ENCODE data around the gene CALML5. TPM values are rescaled to one million over a fixed set of nuclear protein-coding genes. Genes with fewer than 3 reads are reported as not detected.

CALML5 gene
- total RNA-seq, 1 experiment from 2014 or later = not detected

DNA sequence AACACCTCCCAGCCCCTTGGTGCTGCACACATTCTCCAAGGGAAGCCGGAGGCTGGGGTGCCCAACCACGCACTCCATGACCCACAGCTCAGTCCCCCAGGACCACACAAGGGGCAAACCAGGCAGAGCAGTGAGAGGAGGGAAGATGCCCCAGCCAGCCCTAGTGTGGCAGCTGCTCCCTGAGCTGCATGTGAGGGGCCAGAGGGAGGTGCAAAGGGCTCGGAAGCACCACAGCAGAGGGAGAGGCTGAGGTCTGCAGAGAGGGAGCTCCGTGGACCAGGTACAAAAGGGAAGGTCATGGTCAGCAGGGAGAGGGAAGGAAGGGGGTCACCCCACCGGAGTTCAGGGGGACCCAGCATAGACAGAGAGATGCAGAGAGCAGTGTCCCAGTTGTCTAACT is 1.5 kb upstream of the CALML5 start:
- no peak for DNase-seq (ENCODE audit: low spot score)

DNA sequence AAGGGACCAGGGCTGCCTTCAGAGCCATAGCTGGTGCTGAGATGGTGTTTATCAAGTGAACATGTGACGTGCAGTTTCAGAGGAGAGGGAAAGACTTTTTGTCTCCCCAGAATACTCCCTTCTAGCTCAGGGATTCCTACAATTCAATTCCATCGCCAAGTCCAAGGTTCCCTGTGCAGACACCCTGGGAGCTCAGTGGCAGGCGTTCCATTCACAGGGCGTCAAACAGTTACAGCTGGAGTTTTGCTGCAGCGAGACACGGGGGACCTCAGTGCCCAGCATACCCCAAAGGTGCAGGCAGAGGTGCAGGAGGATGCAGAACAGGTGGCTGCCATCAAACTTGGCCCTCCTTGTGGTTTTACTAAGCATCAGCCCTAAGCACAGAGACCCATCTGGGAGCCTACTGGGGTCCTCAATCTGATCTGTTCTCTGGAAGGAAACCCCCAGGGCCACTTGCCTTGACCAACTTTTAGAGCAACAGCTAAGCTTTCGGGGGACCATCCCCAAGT is 846 bp upstream of the CALML5 start:
- DNase-seq (ENCODE audit: low spot score) = no peak

DNA sequence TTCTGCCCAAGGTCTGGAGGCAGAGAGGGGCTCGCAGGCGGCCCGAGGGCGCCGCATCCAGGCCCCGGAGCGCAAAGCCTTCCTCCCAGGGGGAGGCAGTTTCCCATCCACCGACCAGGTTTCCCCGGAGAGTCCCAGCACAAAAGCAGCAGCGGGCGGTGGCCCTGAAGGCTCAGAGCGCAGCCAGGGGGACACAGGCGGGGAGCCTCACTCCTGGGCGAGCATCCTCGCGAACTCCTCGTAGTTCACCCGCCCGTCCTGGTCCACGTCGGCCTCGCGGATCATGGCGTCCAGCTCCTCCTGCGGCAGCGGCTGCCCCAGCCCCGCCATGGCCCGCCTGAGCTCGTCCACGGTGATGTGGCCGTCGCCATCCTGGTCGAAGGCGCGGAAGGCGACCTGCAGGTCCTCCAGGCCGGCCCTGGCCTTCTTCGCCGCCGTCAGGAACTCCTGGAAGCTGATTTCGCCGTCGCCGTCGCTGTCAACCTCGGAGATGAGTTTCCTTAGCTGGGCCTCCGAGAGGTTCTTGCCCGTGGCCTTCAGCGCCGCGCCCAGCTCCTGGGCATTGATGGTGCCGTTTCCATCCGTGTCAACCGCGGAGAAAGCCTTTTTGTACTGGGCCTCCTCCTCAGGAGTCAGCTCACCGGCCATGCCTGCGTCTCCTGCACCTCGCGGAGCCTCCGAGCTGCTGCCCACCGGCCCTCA is 428 bp downstream of the CALML5 start:
- no peak for DNase-seq (ENCODE audit: low spot score)

DNA sequence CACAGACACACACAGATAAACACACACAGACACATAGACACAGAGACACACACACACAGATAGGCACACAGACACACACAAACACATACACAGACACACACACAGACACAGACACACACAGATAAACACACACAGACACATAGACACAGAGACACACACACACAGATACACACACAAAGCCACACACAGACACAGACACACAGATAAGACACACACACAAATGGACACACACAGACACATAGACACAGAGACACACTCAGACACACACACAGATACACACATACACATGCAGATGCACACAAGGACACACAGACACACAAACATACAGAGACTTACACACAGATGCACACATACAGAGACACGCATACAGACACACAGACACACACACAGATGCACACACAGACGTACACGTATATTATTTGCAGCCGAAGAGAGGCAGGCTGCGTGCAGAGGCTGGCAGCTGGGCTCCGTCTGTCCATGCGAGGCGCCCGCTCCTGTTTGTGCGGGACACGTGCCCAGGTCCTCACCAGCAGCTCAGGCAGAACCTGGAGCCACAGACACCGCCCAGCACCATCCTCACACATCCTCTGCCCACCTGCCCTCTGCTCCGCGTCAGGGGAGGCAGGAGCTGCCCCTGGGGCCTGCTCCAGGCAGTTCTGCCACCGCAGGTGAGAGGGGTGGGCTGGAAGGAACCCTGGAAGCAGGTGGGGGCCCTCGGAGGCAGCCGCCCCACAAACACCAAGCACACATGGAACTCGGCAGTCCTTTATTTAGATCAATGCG is 1.2 kb downstream of the CALML5 start:
- no peak for DNase-seq (ENCODE audit: low spot score)

DNA sequence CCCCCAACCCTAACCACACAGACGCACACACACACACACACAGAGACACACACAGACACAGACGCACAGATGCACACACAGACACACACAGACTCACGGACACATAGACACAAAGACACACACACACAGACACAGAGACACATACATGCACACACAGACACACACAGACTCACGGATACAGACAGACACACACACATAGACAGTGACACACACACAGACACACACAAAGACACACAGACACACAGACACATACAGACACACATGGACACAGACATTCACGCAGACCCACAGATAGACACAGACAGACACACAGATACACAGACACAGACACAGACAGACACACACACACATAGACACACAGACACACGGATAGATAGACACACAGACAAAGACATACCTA is 2.1 kb downstream of the CALML5 start:
- DNase-seq (ENCODE audit: low spot score) = no peak

DNA sequence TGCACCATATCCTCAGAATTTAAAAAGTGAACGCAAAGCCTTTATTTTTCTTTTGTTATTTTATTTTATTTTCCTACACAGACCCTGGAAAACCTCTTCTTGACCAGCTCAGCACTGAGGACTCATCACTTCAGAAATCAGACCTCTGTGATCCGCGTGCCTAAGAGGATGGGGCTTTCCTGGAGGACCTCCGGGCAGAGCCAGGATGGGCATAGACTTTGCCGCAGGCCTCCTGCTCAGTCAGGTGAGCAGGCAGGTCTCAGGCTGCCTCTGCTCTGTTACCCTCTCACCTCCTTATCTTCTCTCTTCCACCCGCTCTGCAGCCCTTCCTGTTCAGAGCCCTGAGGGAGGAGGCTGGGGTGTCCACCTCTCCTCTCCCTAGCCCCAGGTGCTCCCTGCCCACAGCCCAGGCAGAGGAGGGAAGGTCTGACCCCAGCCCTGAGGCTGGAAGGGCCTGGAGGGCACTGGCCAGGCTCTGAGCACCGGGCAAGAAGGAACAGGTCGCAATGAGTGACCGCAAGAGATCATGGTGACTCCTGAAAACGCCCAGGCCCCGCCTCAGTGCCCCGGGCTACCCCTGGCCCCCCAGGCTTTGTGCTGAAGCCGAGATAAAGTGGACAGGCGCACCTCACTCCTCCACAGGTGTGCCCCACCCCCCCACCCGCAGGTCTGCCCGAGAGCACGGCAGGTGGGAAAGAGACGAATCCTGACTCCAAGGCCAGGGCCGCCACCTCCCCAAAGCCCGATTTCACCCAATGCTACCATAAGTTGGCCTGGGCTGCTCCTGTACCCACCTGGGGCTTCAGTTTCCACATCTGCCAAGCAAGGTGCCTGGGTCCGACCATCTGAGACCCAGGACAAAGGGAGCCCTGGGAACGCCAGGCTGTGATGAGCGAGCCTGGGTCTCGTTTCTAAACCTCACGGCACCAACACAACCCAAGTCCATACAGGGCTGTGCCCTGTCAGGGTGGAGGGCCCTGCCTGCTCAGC is 2.8 kb downstream of the CALML5 start:
- DNase-seq (ENCODE audit: low spot score) = no peak

DNA sequence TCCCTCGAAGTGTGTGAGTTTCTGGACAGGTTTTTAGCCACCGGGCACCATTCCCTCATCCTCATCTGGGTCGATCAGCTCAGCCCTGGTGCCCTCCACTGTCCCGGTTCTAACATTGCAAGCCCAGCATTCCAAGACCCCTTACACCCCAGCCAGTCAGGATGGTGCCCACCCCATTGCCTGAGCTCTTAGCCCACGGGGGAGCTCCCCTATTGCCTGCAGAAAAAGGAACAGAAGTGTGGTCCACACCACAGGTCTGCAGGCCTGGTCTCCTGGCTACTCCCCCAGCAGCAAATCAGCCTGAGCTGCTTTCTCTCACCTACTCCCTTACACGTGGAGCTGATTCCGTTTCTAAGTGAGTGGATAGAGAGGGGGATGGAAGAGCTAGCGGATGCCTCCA is 4.8 kb downstream of the CALML5 start:
- no peak for DNase-seq (ENCODE audit: low spot score)

DNA sequence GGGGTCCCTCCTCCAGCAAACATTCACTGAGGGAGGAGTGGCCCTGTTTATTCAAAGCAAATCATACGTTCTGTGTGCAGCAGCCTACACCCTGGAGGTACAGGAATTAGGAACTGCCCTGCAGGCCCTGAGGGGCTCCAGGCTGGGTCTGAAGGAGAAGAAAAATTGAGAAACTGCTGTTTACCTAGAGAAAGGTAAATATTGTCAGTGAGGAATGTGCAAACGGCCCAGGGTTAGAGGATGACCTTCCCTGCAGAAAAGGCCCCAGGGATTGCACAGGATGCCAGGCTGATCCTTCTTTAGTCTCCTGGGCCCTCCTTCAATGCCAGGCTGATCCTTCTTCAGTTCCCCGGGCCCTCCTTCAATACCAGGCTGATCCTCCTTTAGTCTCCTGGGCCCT is 5.7 kb downstream of the CALML5 start:
- DNase-seq (ENCODE audit: low spot score) = no peak

DNA sequence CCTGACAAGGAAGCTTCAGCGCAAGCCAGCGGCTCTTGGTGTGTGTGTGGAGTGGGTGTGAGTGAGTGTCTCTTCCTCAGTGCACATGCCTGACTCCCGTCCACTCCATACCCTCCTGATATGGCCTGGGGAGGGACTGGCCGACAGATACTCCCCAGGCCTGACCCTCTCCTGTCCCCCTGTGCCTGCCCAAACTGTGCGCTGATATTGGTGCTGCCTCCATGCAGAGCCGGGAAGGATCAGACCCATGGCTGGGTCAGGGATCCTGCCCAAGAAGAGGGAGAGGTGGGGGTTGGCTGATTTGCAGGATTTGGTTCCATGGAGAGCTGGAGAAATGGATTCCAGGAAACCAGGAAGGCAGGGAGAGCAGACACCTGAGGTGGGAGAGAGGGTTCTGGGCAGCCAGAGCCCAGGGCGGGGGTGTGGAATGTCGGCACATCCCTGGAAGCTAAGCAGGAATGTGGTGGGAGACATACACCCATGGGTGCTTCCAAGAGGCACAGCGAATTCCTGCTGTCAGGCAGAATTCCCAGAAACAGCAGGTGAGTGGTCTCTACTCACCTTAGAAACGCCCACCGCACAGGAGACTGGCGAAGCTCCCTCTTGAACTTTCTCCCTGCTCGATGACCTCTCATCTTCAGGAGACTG is 6.3 kb downstream of the CALML5 start:
- DNase-seq (ENCODE audit: low spot score) = no peak

DNA sequence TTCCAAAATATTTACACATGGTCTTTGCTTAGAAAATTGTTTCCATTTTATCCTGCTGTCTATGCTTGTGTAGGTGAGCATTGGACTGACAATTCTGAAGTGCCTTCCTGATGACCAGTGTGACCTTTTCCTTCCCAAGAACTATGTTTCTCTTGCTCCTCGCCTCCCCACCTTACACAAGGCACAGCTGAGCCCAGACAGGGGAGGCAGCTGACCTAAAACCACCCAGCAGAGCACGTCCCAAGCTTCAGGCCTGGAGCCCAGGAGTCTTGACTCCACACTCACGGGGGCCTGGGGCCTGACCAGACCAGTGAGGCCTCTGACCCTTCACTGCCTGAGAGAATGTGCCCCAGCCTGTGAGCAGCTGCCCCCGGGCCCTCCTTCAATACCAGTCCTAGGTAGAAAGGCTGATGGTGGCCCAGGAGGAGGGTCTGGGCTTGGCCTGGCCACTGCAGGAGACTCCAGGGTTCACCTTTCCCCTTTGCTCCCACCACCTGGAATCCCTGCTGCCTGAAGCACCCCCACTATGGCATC is 7.0 kb downstream of the CALML5 start:
- DNase-seq (ENCODE audit: low spot score) = no peak

DNA sequence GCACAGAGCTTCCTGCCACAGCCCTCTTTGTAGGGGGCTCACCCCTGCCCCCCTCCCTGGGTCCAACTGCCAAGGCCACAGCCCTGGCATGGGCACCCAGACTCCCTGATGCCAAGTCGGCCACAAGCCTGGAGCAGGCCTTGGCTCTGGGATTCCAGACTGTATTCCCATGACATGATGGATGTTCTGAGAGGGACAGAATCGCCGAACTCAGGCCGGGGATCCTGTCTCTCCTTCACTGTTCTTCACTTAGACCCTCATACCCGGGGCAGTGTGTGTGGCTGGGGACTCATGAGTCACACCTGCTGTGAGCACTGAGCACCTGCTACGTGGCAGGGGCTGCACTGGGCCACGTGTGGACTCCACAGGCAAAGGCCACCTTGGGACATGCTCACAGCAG is 7.9 kb downstream of the CALML5 start:
- DNase-seq (ENCODE audit: low spot score) = no peak

DNA sequence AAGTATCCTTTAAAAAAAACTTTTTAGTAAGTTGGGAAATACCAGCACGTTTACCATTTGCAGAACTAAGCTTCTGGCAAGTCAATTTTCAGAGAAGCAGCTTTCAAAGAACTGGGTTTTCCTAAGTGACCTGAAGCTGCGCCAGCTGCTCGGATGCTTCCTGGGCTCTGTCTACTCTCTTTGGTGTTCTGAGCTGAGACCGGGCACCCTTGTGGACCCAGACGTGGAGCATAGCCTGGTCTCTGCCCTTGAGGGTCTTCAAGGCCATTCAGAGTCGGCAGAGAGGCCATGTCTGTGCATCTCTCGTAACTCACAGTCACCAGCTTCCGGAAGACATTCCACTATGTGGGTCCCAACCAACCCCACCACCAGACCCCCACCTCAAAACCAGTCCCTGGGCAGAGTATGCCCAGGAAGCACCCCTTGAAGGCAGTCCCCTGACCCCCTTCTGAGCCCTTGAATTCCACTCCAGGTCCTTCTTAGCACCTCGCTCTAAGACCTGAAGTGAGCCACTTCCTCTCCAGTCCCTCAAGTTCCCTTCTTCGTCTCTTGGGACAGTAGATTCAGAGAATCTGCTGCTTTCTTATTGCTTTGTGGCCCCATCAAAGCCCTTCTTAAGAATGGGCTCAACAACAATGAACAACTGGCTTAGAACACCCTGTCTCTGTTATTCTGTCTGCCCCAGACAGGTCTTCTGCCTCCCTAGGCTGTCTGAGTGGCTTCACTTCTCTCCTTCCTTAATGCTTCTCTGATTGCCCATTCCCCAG is 8.5 kb downstream of the CALML5 start:
- no peak for DNase-seq (ENCODE audit: low spot score)

DNA sequence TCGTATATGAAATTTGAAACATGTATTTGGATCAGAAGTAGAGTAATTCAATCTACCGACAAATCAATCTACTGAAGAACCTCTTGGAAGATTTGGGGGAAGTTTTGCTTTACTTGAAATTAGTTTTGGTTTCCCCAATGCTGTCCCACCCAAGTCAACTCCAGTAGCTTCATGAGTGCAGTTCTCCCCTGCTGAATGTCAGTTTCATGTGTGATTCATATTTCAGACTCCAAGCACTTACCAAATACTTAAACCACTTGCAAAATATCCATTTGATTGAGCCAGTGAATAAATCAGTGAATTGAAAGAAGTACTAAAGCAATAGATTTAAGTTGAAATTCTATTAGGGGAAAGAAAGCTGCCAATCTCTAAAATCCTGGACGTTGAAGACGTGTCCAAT is 9.3 kb downstream of the CALML5 start:
- DNase-seq (ENCODE audit: low spot score) = no peak

DNA sequence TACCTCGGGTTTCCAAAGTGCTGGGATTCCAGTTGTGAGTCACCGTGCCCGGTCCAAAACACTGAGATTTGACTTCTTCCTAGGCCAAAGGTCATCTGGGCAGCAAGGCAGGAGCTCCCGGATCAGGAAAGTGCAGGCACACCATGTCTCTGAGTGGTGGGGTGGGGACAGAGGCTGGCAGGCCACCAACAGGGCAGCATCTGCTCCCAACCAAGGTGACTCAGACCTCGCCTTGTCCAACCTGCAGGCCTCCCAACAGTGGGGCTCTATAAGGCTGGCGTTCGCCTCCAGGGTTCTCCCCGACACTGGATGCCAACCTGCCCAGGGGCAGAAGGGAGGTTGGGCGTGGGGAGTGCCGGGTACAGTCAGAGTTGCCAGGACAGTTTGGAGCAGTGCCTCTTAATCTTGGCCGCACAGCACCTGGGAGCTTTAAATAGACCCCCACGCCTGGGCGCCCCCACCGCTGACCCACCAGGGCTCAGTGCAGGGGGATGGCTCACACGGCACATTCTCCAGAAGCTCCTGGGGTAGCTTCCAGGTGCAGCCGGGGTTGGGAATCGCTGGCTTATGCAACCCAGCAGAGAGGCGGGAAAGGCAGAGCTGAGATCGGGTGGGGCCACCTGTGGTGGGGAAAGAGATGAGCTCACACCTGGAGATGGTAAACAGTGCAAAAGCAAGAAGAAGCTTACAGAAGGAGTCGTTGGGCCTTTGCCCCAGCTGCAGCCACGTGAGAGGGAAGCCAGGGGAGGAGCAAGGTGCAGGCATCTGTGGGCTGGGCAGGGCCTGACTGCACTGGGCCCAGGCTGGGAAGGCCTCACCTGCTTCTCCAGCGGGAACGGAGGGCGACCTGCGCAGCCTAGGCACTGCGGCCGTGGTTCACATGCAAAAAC is 10.9 kb downstream of the CALML5 start:
- DNase-seq (ENCODE audit: low spot score) = no peak

DNA sequence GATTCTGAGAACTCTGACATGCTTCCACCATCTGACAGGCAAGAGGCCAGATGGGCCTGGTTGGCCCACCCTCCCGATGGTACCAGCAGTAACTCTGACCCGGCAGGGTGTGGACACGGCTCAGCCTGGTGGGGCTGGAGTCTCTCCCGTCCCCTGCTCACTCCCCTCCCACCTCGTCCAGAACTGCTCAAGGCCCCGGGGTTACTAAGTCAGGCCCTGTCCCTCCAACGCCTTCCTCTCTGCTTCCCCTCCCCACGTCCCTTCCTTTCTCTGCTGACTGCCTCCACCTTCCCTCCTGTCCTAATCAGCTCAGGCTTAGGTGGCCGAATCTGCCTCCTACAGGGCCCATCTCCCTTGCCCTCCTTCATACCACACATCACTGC is 12.5 kb downstream of the CALML5 start:
- DNase-seq (ENCODE audit: low spot score) = no peak

DNA sequence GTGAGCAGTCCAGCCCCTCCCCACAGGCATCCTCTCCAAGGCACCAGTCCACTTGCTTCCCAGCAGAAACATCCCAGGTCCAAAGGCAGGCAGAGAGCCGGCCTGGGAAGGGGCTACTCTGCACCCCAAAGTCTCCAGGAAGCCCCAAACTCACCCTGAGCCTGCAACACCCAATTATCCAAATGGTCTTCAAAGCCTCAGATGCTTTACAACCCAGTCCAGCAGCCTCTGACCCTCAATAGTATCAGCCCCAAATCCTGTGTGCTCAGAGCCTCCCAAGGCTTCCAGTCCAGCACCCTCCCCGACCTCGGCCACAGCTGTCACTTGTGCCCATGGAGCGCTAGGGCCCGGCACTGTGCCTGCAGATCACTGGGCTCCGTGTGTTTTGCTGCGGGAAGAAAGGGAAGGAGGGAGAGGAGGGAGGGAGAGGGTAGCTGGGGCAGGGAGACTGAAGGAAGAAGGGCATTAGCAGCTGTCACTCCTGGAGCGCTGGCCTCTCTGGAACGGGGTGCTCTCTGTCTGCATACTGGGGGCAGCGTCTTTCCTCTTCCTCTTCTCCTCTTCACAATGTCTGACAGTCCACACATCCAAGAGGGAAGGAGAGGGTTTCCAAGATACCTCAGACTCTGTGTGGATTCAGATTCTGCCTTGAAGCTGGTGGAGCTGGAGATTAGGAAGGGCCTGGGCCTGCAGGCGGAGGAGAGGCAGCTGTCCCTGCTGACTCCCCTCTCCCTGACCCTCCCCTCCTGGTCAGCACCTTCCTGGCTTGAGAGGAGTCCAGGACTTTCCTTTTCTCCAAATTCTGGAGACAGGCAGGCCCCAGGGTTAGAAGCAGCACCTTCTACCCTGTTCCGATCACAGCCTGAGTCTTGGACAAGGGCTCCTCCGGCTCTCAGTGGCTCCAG is 13.2 kb downstream of the CALML5 start:
- no peak for DNase-seq (ENCODE audit: low spot score)

DNA sequence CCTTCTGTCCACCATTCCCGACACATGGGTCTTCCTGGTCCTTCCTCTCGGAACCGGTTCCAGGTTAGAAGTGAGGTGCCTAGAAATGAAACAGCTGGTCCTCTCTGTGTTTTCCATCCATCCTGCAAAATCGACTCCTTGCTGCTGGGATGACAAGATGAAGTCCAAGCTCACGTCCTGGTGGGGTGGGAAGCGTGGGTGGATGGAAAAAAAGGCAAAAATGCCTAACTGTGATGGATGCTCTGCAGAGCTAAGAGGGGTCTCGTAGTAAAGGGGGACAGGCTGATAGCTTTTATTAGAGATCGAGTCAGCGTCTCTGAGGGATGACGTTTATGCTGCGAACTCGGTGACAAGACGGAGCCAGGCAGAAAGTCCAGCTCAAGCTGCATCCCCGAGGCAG is 14.1 kb downstream of the CALML5 start:
- DNase-seq (ENCODE audit: low spot score) = no peak

DNA sequence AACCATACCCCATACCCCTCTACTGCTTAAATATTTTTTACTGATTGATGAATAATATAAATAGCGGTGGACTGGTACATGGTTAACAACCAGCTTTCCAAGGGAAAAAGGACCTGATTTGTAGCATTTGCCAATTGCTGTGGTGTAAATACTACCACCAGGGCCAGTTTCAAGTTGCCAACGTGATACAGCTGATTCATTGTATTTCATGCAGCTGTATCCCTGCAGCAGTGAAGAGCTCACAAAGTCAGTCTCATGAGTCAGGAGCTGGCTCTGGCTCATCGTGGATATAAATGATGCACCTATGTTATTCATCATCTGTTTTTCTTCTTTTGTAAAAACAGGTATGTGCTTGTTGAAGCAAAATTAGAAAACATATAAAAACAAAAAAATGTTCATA is 15.2 kb downstream of the CALML5 start:
- DNase-seq (ENCODE audit: low spot score) = no peak
